Activated CD8-positive, alpha-beta T cell treated with anti-CD3 and anti-CD28 coated beads for 36 hours (primary cell): Measurements from ENCODE around the gene HAUS2. TPM values are rescaled to one million over a fixed set of nuclear protein-coding genes. Genes with fewer than 3 reads are reported as not detected.

Source experiments
- ATAC-seq: fragments of 200-7000 bp; cut with Tn5 transposase; one replicate; pipeline ENCODE4 v1.10.0; 2021; ENCODE audit warnings: mild to moderate bottlenecking, moderate library complexity
- CTCF ChIA-PET: fragments of 350-600 bp; sonication (Branson Sonifier 250); formaldehyde crosslinking; loops from one replicate; lab custom pipeline; 2021; ENCODE audit warnings: antibody characterized with exemption; lab: Charles Lee
- POLR2A ChIA-PET: fragments of 350-600 bp; sonication (Branson Sonifier 250); formaldehyde crosslinking; loops from one replicate; lab custom pipeline; 2021; ENCODE audit warnings: antibody characterized with exemption; lab: Charles Lee
- DNase-seq: peaks from one replicate; pipeline ENCODE4 v3.0.0-alpha.2; 2020
- H3K27ac Mint-ChIP-seq: one replicate; pipeline ENCODE4 v1.8.0; 2021; ENCODE audit warnings: mild to moderate bottlenecking, mixed read lengths
- H3K27me3 Mint-ChIP-seq: one replicate; pipeline ENCODE4 v1.8.0; 2021; ENCODE audit warnings: mixed read lengths
- H3K36me3 Mint-ChIP-seq: one replicate; pipeline ENCODE4 v1.8.0; 2021; ENCODE audit warnings: low read depth, mixed read lengths
- H3K4me1 Mint-ChIP-seq: one replicate; pipeline ENCODE4 v1.8.0; 2021; ENCODE audit warnings: low read depth, mixed read lengths
- H3K4me3 Mint-ChIP-seq: one replicate; pipeline ENCODE4 v1.8.0; 2021; ENCODE audit warnings: mild to moderate bottlenecking, moderate library complexity, mixed read lengths
- H3K9me3 Mint-ChIP-seq: one replicate; pipeline ENCODE4 v1.8.0; 2021; ENCODE audit warnings: mixed read lengths
- intact Hi-C: fragments of 100-400 bp; cut with micrococcal nuclease; formaldehyde crosslinking; loops from one replicate; pipeline ENCODE4 v1.10.0; 2022
- total RNA-seq, 2 experiments: library from RNA; stranded (reverse); gene quantifications; one replicate each; pipeline ENCODE4 v1.2.3, GENCODE V29; 2021
- TF ChIP-seq, protein P1 (sequence below): fragments of 200-600 bp; IDR thresholded peaks from one replicate; pipeline ENCODE4 v1.8.0; 2022; ENCODE audit warnings: antibody characterized with exemption, mild to moderate bottlenecking

The HAUS2 gene
- total RNA-seq, 2 experiments from 2014 or later: 45.3 to 48.8 TPM

DNA sequence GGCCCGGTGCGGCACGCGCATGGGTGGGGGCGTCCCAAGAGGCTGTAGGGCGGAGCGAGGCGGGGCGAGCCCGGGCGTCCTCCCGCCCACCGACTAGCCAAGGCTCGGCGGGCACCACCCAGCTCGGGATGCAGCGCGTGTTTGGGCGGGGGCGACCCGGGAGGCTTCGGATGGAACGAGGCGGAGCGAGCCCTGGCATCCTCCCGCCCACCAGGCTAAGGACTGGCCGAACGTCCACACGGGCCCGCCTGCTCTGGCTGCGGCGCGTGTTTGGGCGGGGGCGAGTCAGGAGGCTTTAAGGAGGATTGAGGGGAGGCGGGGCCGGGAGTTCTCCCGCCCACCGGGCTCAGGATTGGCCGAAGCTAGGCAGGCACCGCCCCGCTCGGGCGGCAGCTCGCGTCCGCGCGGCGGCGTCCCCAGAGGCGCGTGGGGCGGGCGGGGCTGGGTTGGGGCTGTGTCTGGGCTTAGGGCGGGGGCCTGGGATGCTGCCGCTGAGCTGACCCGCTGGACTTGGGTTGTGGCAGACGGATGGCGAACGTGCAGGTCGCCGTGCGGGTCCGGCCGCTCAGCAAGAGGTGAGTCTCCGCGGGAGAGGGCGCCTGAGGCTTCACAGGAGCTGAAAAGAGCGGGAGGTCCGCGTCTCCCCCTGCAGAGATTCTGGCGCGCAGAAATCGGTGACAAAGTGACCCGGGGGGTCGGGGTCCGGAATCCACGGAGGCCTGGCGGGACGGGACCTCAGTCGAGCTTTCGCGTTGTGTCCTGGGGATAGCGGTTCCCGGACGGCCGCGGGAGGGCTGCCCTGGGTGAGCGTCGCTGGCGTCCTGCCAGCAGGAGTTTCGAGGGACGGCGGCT is 26.8 kb downstream of the HAUS2 start, which contains the start of gene STARD9:
TSS of gene STARD9 (plus strand) at position 419 of the 852 bp plus-strand sequence. CDS start at position 529, 110 bp downstream.
- Mint-ChIP-seq H3K9me3 (no peaks in the 10 kb centered on the region), H3K4me1 (peaks cover 29% of the 10 kb centered on the region), H3K27me3 (no peaks in the 10 kb centered on the region), H3K4me3 (peak within 1 kb of the TSS; percentile 93), H3K36me3 (peaks cover 2% of the 10 kb centered on the region), H3K27ac (peak within 1 kb of the TSS; percentile 89)
- ChIA-PET CTCF (interaction anchor here (1.0 to 1.8 kb wide), 4 partner anchors 11 to 351 kb away, joined by 3 to 6 read pairs (median 4); no protein-coding TSS in a partner anchor), POLR2A (interaction anchor here (0.6 to 1.7 kb wide), 9 partner anchors 7 to 71 kb away, joined by 3 to 17 read pairs (median 3); partner anchors contain the start of genes HAUS2 and LRRC57)
- DNase-seq (peak; percentile 98), ATAC-seq (peak; percentile 94)
- intact Hi-C loops: no loop called here
- TF ChIP-seq, protein P1, sequence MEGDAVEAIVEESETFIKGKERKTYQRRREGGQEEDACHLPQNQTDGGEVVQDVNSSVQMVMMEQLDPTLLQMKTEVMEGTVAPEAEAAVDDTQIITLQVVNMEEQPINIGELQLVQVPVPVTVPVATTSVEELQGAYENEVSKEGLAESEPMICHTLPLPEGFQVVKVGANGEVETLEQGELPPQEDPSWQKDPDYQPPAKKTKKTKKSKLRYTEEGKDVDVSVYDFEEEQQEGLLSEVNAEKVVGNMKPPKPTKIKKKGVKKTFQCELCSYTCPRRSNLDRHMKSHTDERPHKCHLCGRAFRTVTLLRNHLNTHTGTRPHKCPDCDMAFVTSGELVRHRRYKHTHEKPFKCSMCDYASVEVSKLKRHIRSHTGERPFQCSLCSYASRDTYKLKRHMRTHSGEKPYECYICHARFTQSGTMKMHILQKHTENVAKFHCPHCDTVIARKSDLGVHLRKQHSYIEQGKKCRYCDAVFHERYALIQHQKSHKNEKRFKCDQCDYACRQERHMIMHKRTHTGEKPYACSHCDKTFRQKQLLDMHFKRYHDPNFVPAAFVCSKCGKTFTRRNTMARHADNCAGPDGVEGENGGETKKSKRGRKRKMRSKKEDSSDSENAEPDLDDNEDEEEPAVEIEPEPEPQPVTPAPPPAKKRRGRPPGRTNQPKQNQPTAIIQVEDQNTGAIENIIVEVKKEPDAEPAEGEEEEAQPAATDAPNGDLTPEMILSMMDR: no peak

DNA sequence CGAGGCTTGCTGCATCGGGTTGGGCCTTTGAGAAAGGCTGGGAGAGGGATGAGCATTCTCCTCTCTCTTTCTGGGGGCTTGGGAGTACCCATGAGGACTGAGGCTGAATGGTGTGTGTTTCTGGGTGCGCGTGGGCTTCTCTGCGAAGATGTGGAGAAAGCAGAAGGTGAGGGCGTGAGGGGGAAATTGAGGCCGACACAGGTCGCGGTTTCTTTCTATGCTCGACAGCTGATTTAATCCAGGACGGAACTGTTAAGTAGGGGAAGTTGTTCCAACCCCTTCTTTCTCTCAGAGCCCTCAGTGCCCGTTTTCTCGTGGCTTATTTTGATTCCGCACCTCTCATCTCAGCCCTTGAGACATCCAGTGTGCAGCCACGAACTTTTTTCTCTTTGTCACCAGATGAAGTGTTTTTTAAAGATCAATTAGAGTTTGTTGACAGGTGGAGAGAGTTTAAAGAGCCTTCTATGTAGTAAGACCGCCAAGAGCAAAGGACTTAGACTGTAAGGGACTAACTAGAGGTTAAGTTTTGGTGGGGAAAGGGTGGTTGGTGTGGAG is 27.5 kb downstream of the HAUS2 start:
- peak overlapping the region; percentile 89 for H3K27ac Mint-ChIP-seq
- peak overlapping the region; percentile 93 for H3K4me3 Mint-ChIP-seq
- peaks cover 2% of the 10 kb centered on the region for H3K36me3 Mint-ChIP-seq
- ChIA-PET POLR2A (interaction anchor here (0.6 to 1.5 kb wide), 7 partner anchors 11 to 71 kb away, joined by 3 to 17 read pairs (median 3); partner anchors contain the start of genes HAUS2 and LRRC57), CTCF (interaction anchor here (1.0 to 1.8 kb wide), 4 partner anchors 10 to 351 kb away, joined by 3 to 6 read pairs (median 4); no protein-coding TSS in a partner anchor)
- ATAC-seq (no peak), DNase-seq (no peak)
- TF ChIP-seq, protein P1: no peak
- peaks cover 34% of the 10 kb centered on the region for H3K4me1 Mint-ChIP-seq
- no peaks in the 10 kb centered on the region for H3K9me3 Mint-ChIP-seq
- H3K27me3 Mint-ChIP-seq: no peaks in the 10 kb centered on the region
- intact Hi-C loops: no loop called here

DNA sequence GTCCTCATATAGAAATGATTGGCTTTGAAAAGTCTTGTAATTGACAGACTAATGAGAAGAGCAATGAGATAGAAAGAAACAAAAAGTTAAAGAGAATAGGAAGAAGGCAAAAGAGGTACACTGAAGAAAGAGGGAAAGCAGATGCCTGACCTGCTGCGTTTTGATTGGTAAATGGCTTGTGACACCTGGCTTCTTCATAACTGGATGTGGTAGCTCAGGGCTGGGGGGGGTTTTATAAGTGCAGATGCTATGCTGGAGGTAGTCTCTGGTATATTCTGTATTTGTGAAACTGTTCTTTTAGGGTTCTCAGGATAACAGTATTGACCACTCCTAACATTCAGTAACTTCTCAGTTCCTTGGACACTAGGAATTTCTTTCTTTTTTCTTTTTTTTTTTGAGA is 28.1 kb downstream of the HAUS2 start:
- no peak for ATAC-seq
- intact Hi-C loops: no loop called here

DNA sequence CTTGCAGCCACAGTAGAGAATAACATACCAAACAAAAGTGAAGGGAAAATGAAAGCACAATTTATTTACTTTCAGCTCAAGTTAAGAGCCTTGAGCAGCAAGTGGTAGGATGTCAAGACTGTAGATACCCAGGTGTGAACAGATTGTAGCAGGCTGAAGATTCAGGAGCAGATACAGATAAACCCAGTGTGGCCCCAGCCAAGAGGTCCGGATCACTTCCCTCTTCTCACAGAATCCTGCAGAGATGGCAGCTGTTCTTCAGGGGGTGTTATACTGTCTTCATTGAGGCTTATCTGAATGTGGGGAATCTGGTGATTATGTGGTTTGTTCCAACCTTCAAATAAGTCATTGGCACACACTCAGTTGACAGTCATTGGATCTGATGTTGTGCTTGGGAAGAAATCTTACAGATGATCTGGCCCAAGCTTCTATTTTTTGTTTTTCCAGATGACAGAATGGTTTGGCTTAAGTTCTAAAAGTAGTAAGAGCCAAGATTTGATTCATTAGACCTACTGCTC is 28.9 kb downstream of the HAUS2 start:
- no peak overlapping the region for H3K4me3 Mint-ChIP-seq
- intact Hi-C loops: no loop called here
- CTCF ChIA-PET: no interaction called here
- DNase-seq (no peak), ATAC-seq (no peak)
- peaks cover 42% of the 10 kb centered on the region for H3K4me1 Mint-ChIP-seq
- TF ChIP-seq, protein P1: no peak
- POLR2A ChIA-PET: interaction anchor here (1.1 kb wide), 1 partner anchor 59 kb away, joined by 3 read pairs; no protein-coding TSS in a partner anchor
- H3K27ac Mint-ChIP-seq: no peak overlapping the region
- H3K9me3 Mint-ChIP-seq: no peaks in the 10 kb centered on the region
- H3K27me3 Mint-ChIP-seq: no peaks in the 10 kb centered on the region
- no peaks in the 10 kb centered on the region for H3K36me3 Mint-ChIP-seq

More for the DNA sequence above, 28.1 kb downstream of the HAUS2 start:
- no peak overlapping the region for H3K27ac Mint-ChIP-seq
- H3K4me3 Mint-ChIP-seq: peak overlapping the region; percentile 93
- peak; percentile 27 for DNase-seq
- ChIA-PET CTCF (no interaction called here), POLR2A (interaction anchor here (0.6 to 1.4 kb wide), 4 partner anchors 11 to 71 kb away, joined by 3 to 6 read pairs (median 3); no protein-coding TSS in a partner anchor)
- no peaks in the 10 kb centered on the region for H3K27me3 Mint-ChIP-seq
- peaks cover under 1% of the 10 kb centered on the region for H3K36me3 Mint-ChIP-seq
- peaks cover 36% of the 10 kb centered on the region for H3K4me1 Mint-ChIP-seq
- H3K9me3 Mint-ChIP-seq: no peaks in the 10 kb centered on the region
- TF ChIP-seq, protein P1: no peak
